WI38 (cell line): ENCODE results near the gene NUMB.

Experiments used
- H3K4me3 ChIP-seq: 2 replicates; pipeline ENCODE4 v1.5.1; 2011; ENCODE audit warnings: low read depth, mild to moderate bottlenecking, control low read depth, low read length
- TF ChIP-seq, protein P1 (sequence below): IDR thresholded peaks from 2 replicates; pipeline ENCODE4 v1.5.1; 2012; ENCODE audit warnings: low read depth, mild to moderate bottlenecking, control low read depth, low read length

Gene NUMB

DNA sequence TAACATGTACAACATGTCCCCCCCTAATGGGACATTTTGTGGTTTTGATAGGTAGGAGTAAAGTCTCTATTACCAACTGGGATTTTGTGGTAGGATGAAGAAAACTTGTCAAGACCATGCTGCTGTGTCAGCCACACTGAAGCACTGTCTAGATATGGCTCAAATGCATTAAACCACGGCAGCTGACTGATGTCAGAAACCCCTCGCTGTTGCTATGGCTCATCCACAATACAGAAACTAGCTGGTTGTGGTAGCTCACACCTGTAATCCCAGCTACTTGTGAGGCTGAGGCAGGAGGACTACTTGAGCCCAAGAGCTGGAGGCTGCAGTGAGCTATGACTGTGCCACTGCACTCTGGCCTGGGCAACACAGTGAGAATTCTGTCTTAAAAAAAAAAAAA, 181.0 kb downstream of the NUMB start:
- TF ChIP-seq, protein P1, sequence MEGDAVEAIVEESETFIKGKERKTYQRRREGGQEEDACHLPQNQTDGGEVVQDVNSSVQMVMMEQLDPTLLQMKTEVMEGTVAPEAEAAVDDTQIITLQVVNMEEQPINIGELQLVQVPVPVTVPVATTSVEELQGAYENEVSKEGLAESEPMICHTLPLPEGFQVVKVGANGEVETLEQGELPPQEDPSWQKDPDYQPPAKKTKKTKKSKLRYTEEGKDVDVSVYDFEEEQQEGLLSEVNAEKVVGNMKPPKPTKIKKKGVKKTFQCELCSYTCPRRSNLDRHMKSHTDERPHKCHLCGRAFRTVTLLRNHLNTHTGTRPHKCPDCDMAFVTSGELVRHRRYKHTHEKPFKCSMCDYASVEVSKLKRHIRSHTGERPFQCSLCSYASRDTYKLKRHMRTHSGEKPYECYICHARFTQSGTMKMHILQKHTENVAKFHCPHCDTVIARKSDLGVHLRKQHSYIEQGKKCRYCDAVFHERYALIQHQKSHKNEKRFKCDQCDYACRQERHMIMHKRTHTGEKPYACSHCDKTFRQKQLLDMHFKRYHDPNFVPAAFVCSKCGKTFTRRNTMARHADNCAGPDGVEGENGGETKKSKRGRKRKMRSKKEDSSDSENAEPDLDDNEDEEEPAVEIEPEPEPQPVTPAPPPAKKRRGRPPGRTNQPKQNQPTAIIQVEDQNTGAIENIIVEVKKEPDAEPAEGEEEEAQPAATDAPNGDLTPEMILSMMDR = no peak
- H3K4me3 ChIP-seq = no peak overlapping the region

- TF ChIP-seq, protein P1 = no peak
- H3K4me3 ChIP-seq = no peak overlapping the region
Measured at GRCh38 chr14:73276836-73277235, 181.5 kb downstream of the NUMB start.

GRCh38 chr14:73273799-73274198, 184.5 kb downstream of the NUMB start:
- TF ChIP-seq, protein P1 = no peak

DNA sequence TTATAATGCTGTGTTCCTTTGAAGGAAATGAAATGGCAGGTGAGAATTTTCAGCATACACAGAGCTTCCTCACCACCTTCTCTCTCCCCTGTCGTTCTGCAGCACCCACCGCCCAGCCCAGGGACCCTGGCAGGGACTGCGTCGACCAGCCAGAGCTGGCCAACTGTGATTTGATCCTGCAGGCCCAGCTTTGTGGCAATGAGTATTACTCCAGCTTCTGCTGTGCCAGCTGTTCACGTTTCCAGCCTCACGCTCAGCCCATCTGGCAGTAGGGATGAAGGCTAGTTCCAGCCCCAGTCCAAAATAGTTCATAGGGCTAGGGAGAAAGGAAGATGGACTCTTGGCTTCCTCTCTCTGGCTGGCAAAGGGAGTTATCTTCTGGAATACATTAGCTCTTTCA, 186.0 kb downstream of the NUMB start:
- TF ChIP-seq, protein P1 = no peak
- no peak overlapping the region for H3K4me3 ChIP-seq

More at GRCh38 chr14:73273799-73274198, 184.5 kb downstream of the NUMB start:
- H3K4me3 ChIP-seq = no peak overlapping the region

DNA sequence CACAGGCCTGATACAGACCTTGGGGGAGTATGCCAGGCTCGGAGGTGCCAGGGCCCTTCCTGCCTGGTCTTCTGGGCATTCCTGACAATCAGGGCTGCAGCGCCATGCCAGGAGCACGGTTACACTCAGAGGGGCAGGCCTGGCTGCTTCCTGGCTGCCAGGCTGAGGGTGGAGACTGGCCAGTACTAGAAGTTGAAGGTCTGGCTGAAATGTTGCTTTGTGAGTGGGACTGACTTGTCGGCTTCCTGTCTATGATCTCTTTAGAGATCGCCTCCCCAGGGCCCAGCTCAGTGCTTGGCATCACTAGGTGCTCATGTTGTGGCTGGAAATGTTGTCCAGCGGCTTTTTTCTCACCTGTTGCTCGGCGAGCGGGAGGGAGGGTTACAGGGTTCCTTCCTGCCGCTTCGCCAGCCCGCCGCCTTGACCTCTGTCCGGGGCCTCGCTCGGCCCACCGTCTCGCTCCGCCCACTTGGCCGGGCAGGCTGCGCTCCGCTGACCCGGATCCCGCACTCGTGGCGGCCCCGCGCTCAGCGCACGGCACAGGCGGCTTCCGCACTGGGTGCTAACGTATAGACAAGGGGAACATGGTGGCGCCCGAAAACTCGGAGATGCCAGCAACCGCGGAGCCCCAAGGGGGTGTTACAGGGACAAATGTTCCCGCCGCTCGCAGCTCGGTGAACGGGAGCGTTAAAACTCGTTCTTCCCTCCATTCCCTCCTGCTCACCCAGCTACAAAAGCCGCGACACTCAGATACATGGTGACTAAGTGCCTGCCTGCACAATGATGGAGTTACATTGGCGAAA, 188.4 kb downstream of the NUMB start:
- peak overlapping the region; percentile 26 for H3K4me3 ChIP-seq
- TF ChIP-seq, protein P1 = no peak

DNA sequence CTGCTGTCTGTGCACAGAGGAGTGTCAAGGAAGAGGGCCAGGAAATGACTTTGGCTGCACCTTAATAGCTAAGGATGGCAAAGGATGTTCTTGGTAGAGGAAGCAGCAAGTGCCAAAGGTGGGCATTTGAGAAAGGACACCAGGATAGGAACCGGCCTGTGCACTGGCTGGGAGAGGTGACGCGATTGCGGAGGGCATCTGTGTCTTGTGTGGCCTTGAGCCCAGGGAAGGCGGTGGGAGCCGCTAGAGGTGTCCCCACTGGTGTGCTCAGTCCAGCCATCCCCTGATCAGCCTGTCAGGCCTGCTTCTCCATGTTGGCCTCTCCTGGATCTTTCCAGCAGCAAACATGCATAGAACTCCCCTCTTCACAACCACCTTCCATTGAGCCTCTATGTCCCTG, 190.9 kb downstream of the NUMB start:
- H3K4me3 ChIP-seq = no peak overlapping the region
- TF ChIP-seq, protein P1 = no peak

GRCh38 chr14:73266317-73266716, 192.0 kb downstream of the NUMB start:
- no peak overlapping the region for H3K4me3 ChIP-seq
- TF ChIP-seq, protein P1 = no peak
